Stomach (tissue), 9 donors: ENCODE measurements around the gene KIF6. TPM values are rescaled to one million over a fixed set of nuclear protein-coding genes. Genes with fewer than 3 reads are reported as not detected.

Experiments
- DNase-seq, 2 donors: peaks; one replicate each; pipeline versions ENCODE4 v3.0.0 to v3.0.0-alpha.2; 2013 to 2019
- H3K27ac ChIP-seq, 5 donors: fragments of 200-600 bp in 4 of 5; sonication (generic) in 4 of 5; one replicate each; pipeline ENCODE4 v1.5.1; 2013 to 2019; ENCODE audit warnings: mild to moderate bottlenecking in 1 of 5, moderate library complexity in 1 of 5
- H3K27me3 ChIP-seq, 3 donors: fragments of 200-600 bp; sonication (generic); one replicate each; pipeline ENCODE4 v1.5.1; 2017 to 2019; ENCODE audit warnings: mixed run types in 1 of 3
- H3K36me3 ChIP-seq, 4 donors: fragments of 200-600 bp; sonication (generic); 1 replicate in 3 of 4; 2 replicates in 1 of 4; pipeline ENCODE4 v1.5.1; 2016 to 2019
- H3K4me1 ChIP-seq, 4 donors: fragments of 200-600 bp; sonication (generic); one replicate each; pipeline ENCODE4 v1.5.1; 2016 to 2019
- H3K4me3 ChIP-seq, 4 donors: fragments of 200-600 bp; sonication (generic) in 3 of 4; one replicate each; pipeline ENCODE4 v1.5.1; 2016 to 2019; ENCODE audit warnings: mild to moderate bottlenecking in 1 of 4
- H3K9me3 ChIP-seq, 4 donors: fragments of 200-600 bp; sonication (generic); one replicate each; pipeline ENCODE4 v1.5.1; 2016 to 2019
- EP300 ChIP-seq: sonication (generic); formaldehyde crosslinking; IDR thresholded peaks from one replicate; pipeline ENCODE4 v1.6.1; 2017; ENCODE audit warnings: antibody characterized with exemption
- POLR2A ChIP-seq, 4 donors: fragments of 450-650 bp; IDR thresholded peaks; one replicate each; pipeline ENCODE4 v1.6.1; 2016; ENCODE audit warnings: antibody characterized with exemption in 4 of 4, control low read depth in 2 of 4, mild to moderate bottlenecking in 1 of 4, moderate library complexity in 1 of 4
- POLR2AphosphoS5 ChIP-seq, 3 donors: sonication (generic); formaldehyde crosslinking; IDR thresholded peaks; one replicate each; pipeline ENCODE4 v1.6.1; 2016; ENCODE audit warnings: antibody characterized with exemption in 3 of 3
- WGBS, 5 donors: extraction: QIAGEN DNeasy Blood & Tissue Kit in 3 of 5; methylation state at CpG; one replicate each; pipeline versions ENCODE4 v1.1.5 to v1.1.7; 2013 to 2018; 5-methylcytosine and 5-hydroxymethylcytosine counted together
- intact Hi-C: fragments of 100-400 bp; cut with DNase I; formaldehyde crosslinking; loops from one replicate; pipeline ENCODE4 v1.15.1; 2023; ENCODE audit warnings: low total_unique reads
- polyA plus RNA-seq, 3 donors: library from polyadenylated mRNA; stranded (reverse); fragments of 200-250 nt; gene quantifications; one replicate each; pipeline ENCODE4 v1.2.3, GENCODE V29; 2013
- total RNA-seq, 5 donors: library from RNA; depleted of rRNA; stranded (reverse); fragments of >200 nt; gene quantifications; one replicate each; pipeline versions ENCODE4 v1.1.0 to v1.2.3, GENCODE V29; 2014 to 2016
- TF ChIP-seq, protein P1 (sequence below), 7 experiments: fragments of 450-650 bp in 4 of 7; fragments of 200-600 bp in 3 of 7; sonication (generic) in 3 of 7; IDR thresholded peaks; one replicate each; pipeline ENCODE4 v1.5.1; 2016 to 2019; ENCODE audit warnings: antibody characterized with exemption in 7 of 7, control low read depth in 2 of 7, mild to moderate bottlenecking in 1 of 7
- donor health status: healthy with polysubstance abuse.
- donor health status: Bipolar disorder and iron deficiency.
- donor health status: healthy.

KIF6 gene
- total and polyA plus RNA-seq, 8 donors: 0.25 to 9.8 (median 0.37) TPM; not detected in 3

DNA sequence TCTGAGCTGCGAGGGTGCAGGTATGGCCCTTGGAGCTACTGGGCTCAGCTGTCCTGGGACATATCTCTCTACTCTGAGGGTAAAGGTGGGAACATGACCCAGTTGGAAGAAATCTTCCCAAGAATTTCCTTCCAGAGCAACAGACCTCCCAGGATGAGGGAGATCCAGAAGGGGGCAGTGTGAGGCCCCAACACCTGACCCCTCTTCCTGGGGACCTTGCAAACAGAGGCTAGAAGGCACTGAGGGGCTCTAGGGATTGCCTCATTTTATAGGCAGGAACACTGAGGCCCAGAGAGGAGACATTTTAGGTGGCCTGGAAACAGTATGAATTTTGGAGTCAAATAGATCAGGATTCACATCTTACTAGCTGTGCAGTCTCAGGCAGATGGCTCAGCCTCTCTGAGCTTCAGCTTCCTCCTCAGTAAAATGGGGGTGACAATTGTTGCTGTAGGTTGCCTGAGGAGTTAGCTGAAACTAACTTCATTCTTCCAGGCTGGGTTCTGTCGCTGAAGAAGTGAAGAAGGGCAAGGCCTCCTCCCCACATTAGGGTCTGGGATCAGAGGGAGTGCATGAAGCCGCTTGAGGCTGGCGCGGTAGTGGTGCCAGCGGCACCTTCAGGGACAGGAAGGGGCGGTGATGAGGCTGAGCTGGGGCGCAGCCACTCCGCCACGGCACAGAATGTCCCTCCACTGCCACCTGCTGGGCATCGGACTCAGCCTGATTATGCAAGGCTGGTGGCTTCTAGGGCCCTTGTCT, 422.4 kb downstream of the KIF6 start:
- peaks cover 0 to 11% (median 0%) of the 10 kb centered on the region in 3 donors for H3K27me3 ChIP-seq
- H3K4me3 ChIP-seq: no peak overlapping the region
- no peaks in the 10 kb centered on the region for H3K36me3 ChIP-seq
- H3K9me3 ChIP-seq: no peaks in the 10 kb centered on the region
- DNase-seq: peak; percentile 88 to 94
- H3K27ac ChIP-seq: no peak overlapping the region
- peaks cover 0 to 13% (median 6%) of the 10 kb centered on the region in 4 donors for H3K4me1 ChIP-seq
- 5 to 14% (median 8%) methylated on average over 6 to 11 of the region's 11 CpGs for WGBS, 5 donors
- intact Hi-C loops: loop anchor here (5.0 to 10.0 kb wide), 2 partner anchors 136 to 428 kb away; no protein-coding TSS in a partner anchor
- TF ChIP-seq POLR2AphosphoS5 (IDR thresholded peaks at IDR 0.05): peak in 1 of 3 donors; percentile 50
- TF ChIP-seq POLR2A (IDR thresholded peaks at IDR 0.05): no peak
- no peak for TF ChIP-seq EP300
- TF ChIP-seq, protein P1, sequence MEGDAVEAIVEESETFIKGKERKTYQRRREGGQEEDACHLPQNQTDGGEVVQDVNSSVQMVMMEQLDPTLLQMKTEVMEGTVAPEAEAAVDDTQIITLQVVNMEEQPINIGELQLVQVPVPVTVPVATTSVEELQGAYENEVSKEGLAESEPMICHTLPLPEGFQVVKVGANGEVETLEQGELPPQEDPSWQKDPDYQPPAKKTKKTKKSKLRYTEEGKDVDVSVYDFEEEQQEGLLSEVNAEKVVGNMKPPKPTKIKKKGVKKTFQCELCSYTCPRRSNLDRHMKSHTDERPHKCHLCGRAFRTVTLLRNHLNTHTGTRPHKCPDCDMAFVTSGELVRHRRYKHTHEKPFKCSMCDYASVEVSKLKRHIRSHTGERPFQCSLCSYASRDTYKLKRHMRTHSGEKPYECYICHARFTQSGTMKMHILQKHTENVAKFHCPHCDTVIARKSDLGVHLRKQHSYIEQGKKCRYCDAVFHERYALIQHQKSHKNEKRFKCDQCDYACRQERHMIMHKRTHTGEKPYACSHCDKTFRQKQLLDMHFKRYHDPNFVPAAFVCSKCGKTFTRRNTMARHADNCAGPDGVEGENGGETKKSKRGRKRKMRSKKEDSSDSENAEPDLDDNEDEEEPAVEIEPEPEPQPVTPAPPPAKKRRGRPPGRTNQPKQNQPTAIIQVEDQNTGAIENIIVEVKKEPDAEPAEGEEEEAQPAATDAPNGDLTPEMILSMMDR (IDR thresholded peaks at IDR 0.05): peak in 5 of 7 experiments; percentile 70 to 93 (median 87)

- H3K4me1 ChIP-seq: peaks cover 0 to 15% (median 6%) of the 10 kb centered on the region in 4 donors
- intact Hi-C loops: loop anchor here (5.0 to 10.0 kb wide), 2 partner anchors 135 to 427 kb away; no protein-coding TSS in a partner anchor
- H3K4me3 ChIP-seq: no peak overlapping the region
- no peaks in the 10 kb centered on the region for H3K36me3 ChIP-seq
- peaks cover 0 to 11% (median 0%) of the 10 kb centered on the region in 3 donors for H3K27me3 ChIP-seq
- no peak overlapping the region for H3K27ac ChIP-seq
- DNase-seq: no peak
- WGBS, 5 donors: 86 to 95% (median 93%) methylated on average over 2 of the region's 2 CpGs; no CpG with 5 or more reads in 1 of the 5 donors
- no peaks in the 10 kb centered on the region for H3K9me3 ChIP-seq
- TF ChIP-seq POLR2A (IDR thresholded peaks at IDR 0.05) (no peak), POLR2AphosphoS5 (IDR thresholded peaks at IDR 0.05) (no peak), EP300 (no peak)
- TF ChIP-seq, protein P1 (IDR thresholded peaks at IDR 0.05): no peak
Measured at GRCh38 chr6:39302011-39302410, 423.2 kb downstream of the KIF6 start.

GRCh38 chr6:39301606-39302005, 423.6 kb downstream of the KIF6 start:
- intact Hi-C loops: loop anchor here (5.0 to 10.0 kb wide), 2 partner anchors 134 to 427 kb away; no protein-coding TSS in a partner anchor
- peaks cover 0 to 15% (median 6%) of the 10 kb centered on the region in 4 donors for H3K4me1 ChIP-seq
- H3K4me3 ChIP-seq: no peak overlapping the region
- TF ChIP-seq EP300: no peak
- TF ChIP-seq POLR2A (IDR thresholded peaks at IDR 0.05): no peak
- TF ChIP-seq, protein P1 (IDR thresholded peaks at IDR 0.05): no peak
- no peak for TF ChIP-seq POLR2AphosphoS5 (IDR thresholded peaks at IDR 0.05)
- H3K36me3 ChIP-seq: no peaks in the 10 kb centered on the region
- WGBS, 5 donors: 65 to 89% (median 84%) methylated on average over 4 to 7 of the region's 7 CpGs
- H3K27ac ChIP-seq: no peak overlapping the region
- peaks cover 0 to 11% (median 0%) of the 10 kb centered on the region in 3 donors for H3K27me3 ChIP-seq
- no peaks in the 10 kb centered on the region for H3K9me3 ChIP-seq
- peak in 1 of 2 donors; percentile 54 for DNase-seq

- intact Hi-C loops: loop anchor here (5.0 to 10.0 kb wide), 2 partner anchors 133 to 426 kb away; no protein-coding TSS in a partner anchor
- H3K4me3 ChIP-seq: no peak overlapping the region
- no peak for DNase-seq
- no peaks in the 10 kb centered on the region for H3K9me3 ChIP-seq
- H3K27ac ChIP-seq: no peak overlapping the region
- TF ChIP-seq EP300: no peak
- TF ChIP-seq POLR2A (IDR thresholded peaks at IDR 0.05): no peak
- no peak for TF ChIP-seq POLR2AphosphoS5 (IDR thresholded peaks at IDR 0.05)
- TF ChIP-seq, protein P1 (IDR thresholded peaks at IDR 0.05): no peak
- WGBS, 5 donors: 85 to 95% (median 91%) methylated on average over 6 of the region's 6 CpGs
- H3K36me3 ChIP-seq: no peaks in the 10 kb centered on the region
- peaks cover 0 to 11% (median 0%) of the 10 kb centered on the region in 3 donors for H3K27me3 ChIP-seq
- H3K4me1 ChIP-seq: peaks cover 0 to 18% (median 7%) of the 10 kb centered on the region in 4 donors
Measured at GRCh38 chr6:39300739-39301138, 424.5 kb downstream of the KIF6 start.
